HG03571 (cell line): ENCODE measurements around the gene MSH3.
"Not testable (repeated sequence)": the region's sequence is repeated elsewhere in the genome, so short reads cannot be mapped to it uniquely, and the experiment has no call there.

Experiments used
- ATAC-seq: cut with Tn5 transposase; IDR thresholded peaks from one replicate; pipeline ENCODE4 v1.9.1; 2021; ENCODE audit not compliant: unreplicated experiment

The MSH3 gene

GRCh38 chr5:80841026-80841797 lies 186.8 kb downstream of the MSH3 start:
- not testable (repeated sequence) for ATAC-seq

- not testable (repeated sequence) for ATAC-seq
Observed at GRCh38 chr5:80846422-80846821, 192.0 kb downstream of the MSH3 start.

GRCh38 chr5:80850168-80850567 lies 195.7 kb downstream of the MSH3 start:
- ATAC-seq: not testable (repeated sequence)

- ATAC-seq: no peak
Observed at GRCh38 chr5:80852331-80853245, 198.1 kb downstream of the MSH3 start.

GRCh38 chr5:80853413-80853812 lies 199.0 kb downstream of the MSH3 start:
- no peak for ATAC-seq

GRCh38 chr5:80854583-80854982 lies 200.1 kb downstream of the MSH3 start:
- no peak for ATAC-seq

GRCh38 chr5:80860924-80861613 lies 206.6 kb downstream of the MSH3 start:
- no peak for ATAC-seq

- no peak for ATAC-seq
Observed at GRCh38 chr5:80863708-80864107, 209.3 kb downstream of the MSH3 start.

- ATAC-seq: no peak
Observed at GRCh38 chr5:80864109-80864508, 209.7 kb downstream of the MSH3 start.

GRCh38 chr5:80864706-80865435 lies 210.4 kb downstream of the MSH3 start:
- ATAC-seq: no peak

GRCh38 chr5:80865551-80865950 lies 211.1 kb downstream of the MSH3 start:
- no peak for ATAC-seq

- no peak for ATAC-seq
Observed at GRCh38 chr5:80866371-80866770, 211.9 kb downstream of the MSH3 start.

- no peak for ATAC-seq
Observed at GRCh38 chr5:80867233-80867632, 212.8 kb downstream of the MSH3 start.

- no peak for ATAC-seq
Observed at GRCh38 chr5:80870442-80870841, 216.0 kb downstream of the MSH3 start.

GRCh38 chr5:80871541-80871961 lies 217.1 kb downstream of the MSH3 start:
- no peak for ATAC-seq

- no peak for ATAC-seq
Observed at GRCh38 chr5:80874162-80874561, 219.7 kb downstream of the MSH3 start.

- no peak for ATAC-seq
Observed at GRCh38 chr5:80877592-80877991, 223.1 kb downstream of the MSH3 start.

- no peak for ATAC-seq
Observed at GRCh38 chr5:80881726-80882125, 227.3 kb downstream of the MSH3 start.

- not testable (repeated sequence) for ATAC-seq
Observed at GRCh38 chr5:80883390-80883789, 228.9 kb downstream of the MSH3 start.

GRCh38 chr5:80884086-80884813 lies 229.8 kb downstream of the MSH3 start:
- no peak for ATAC-seq
